HepG2 (cell line): ENCODE data around the gene SENP6. TPM values are rescaled to one million over a fixed set of nuclear protein-coding genes. Genes with fewer than 3 reads are reported as not detected.

Source experiments
- ESRRA ChIP-seq: sonication (generic); formaldehyde crosslinking; IDR thresholded peaks from 2 replicates; pipeline ENCODE4 v1.5.1; 2020; ENCODE audit warnings: mild to moderate bottlenecking, low read depth, missing genetic modification reagents
- FIP1L1 ChIP-seq: fragments of 200-400 bp; formaldehyde crosslinking; IDR thresholded peaks from 2 replicates; pipeline ENCODE4 v1.6.1; 2018; ENCODE audit warnings: low read depth, mild to moderate bottlenecking, low read length, moderate library complexity, borderline replicate concordance; ENCODE audit not compliant: insufficient read depth
- KLF11 ChIP-seq: IDR thresholded peaks from 2 replicates; pipeline ENCODE4 v1.6.1; 2016; ENCODE audit warnings: missing compliant biosample characterization
- NFE2L1 ChIP-seq: sonication (generic); formaldehyde crosslinking; IDR thresholded peaks from 2 replicates; pipeline ENCODE4 v1.4.0; 2020; ENCODE audit warnings: missing genetic modification reagents, mild to moderate bottlenecking, borderline replicate concordance
- REXO4 ChIP-seq: sonication (generic); formaldehyde crosslinking; IDR thresholded peaks from 2 replicates; pipeline ENCODE4 v1.8.0; 2022; ENCODE audit warnings: missing genetic modification reagents, mild to moderate bottlenecking, borderline replicate concordance
- RXRA ChIP-seq: sonication (generic); formaldehyde crosslinking; IDR thresholded peaks from 2 replicates; pipeline ENCODE4 v1.5.1; 2020; ENCODE audit warnings: missing genetic modification reagents
- SPEN ChIP-seq: sonication (generic); formaldehyde crosslinking; IDR thresholded peaks from 2 replicates; pipeline ENCODE4 v1.5.1; 2020; ENCODE audit warnings: low read depth, mild to moderate bottlenecking, missing genetic modification reagents
- YY1 ChIP-seq: IDR thresholded peaks from 2 replicates; pipeline ENCODE4 v1.6.1; 2011; ENCODE audit warnings: low read length, low read depth, moderate library complexity, mild to moderate bottlenecking; ENCODE audit not compliant: insufficient read depth, insufficient replicate concordance
- ZFY ChIP-seq: sonication (generic); formaldehyde crosslinking; IDR thresholded peaks from 2 replicates; pipeline ENCODE4 v1.4.0; 2020; ENCODE audit warnings: missing genetic modification reagents
- ZNF557 ChIP-seq: sonication (generic); formaldehyde crosslinking; IDR thresholded peaks from 2 replicates; pipeline ENCODE4 v1.4.0; 2020; ENCODE audit warnings: missing genetic modification reagents
- ZNF761 ChIP-seq: sonication (generic); formaldehyde crosslinking; conservative IDR thresholded peaks from 2 replicates; pipeline ENCODE4 v1.4.0; 2020; ENCODE audit warnings: mild to moderate bottlenecking, missing genetic modification reagents
- polyA plus RNA-seq, 8 experiments: library from polyadenylated mRNA; depleted of rRNA in 3 of 8; stranded (reverse) in 7 of 8; unstranded in 1 of 8; fragments of >200 nt; fragmentation: Illumina TruSeq in 4 of 8; extraction: Trizol in 4 of 8; gene quantifications; 2 replicates each; pipeline versions ENCODE4 v1.2.1 to v1.2.3, GENCODE V29; 2011 to 2016; ENCODE audit warnings: low read depth in 4 of 8, missing spikeins in 1 of 8, mixed read lengths in 1 of 8; ENCODE audit not compliant: insufficient read depth in 1 of 8
- total RNA-seq, 5 experiments: library from RNA; depleted of rRNA; stranded (reverse); fragments of >200 nt; fragmentation: Illumina TruSeq; extraction: Trizol; gene quantifications; 2 replicates each; pipeline ENCODE4 v1.2.3, GENCODE V29; 2016; ENCODE audit warnings: low read depth in 1 of 5
- TF ChIP-seq, protein P1 (sequence below): sonication (generic); formaldehyde crosslinking; IDR thresholded peaks from 2 replicates; pipeline ENCODE4 v1.9.0; 2021; ENCODE audit warnings: missing genetic modification reagents, borderline replicate concordance
- TF ChIP-seq, protein P2 (sequence below): sonication (generic); formaldehyde crosslinking; IDR thresholded peaks from 2 replicates; pipeline ENCODE4 v1.5.1; 2020; ENCODE audit warnings: mild to moderate bottlenecking, moderate library complexity, missing genetic modification reagents
- TF ChIP-seq, protein P3 (sequence below): sonication (generic); formaldehyde crosslinking; IDR thresholded peaks from 2 replicates; pipeline ENCODE4 v1.5.0; 2020; ENCODE audit warnings: mild to moderate bottlenecking, missing genetic modification reagents, borderline replicate concordance
- TF ChIP-seq, protein P4 (sequence below): IDR thresholded peaks from 2 replicates; pipeline ENCODE4 v1.4.0; 2020; ENCODE audit warnings: mild to moderate bottlenecking, missing genetic modification reagents

Gene SENP6
- total and polyA plus RNA-seq, 2 of the 13 experiments (the other 11 are each of a cell fraction or from before 2014, with no cell fraction given), result 21.9 to 50.1 TPM

DNA sequence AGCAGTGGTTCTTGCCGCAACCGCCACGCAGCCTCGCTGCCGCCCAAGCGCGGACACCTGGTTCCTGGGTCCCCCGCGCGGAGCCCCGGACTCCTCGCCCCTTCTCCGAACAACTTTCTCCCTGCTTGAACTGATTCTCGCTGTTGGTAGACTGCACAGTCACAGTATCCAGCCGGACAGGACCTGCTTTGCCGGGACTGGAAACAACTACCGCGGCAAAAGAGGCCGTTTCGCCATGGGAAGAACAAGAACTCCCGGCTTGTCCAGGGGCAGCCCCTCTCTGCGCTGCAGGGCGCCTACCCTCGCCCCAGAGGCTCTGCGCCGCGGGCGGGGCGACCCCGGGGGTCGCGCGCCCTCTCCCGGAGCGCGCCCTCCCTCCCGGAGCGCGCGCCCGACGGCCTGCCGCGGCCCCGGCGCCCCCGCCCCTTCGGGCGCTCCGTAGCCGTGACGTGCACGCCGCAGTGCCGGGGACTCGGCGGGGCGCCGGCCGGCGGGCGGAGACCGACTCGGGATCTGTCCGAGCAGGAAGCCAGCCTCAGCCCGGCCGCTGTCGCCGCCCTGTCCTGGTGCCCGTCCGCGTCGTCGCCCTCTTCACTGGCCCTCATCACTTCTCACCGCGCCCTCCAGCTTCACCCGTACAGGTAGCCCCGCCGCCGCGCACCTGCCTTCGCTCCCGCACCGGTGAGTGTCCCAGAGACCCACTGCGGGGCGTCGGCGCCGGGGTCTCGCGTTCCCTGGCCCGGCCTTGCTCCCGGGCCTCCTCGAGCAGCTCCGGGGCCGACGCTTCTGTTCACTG is 147.3 kb downstream of the SENP6 start, which contains the start of gene MYO6 (continued):
- TF ChIP-seq, protein P1, sequence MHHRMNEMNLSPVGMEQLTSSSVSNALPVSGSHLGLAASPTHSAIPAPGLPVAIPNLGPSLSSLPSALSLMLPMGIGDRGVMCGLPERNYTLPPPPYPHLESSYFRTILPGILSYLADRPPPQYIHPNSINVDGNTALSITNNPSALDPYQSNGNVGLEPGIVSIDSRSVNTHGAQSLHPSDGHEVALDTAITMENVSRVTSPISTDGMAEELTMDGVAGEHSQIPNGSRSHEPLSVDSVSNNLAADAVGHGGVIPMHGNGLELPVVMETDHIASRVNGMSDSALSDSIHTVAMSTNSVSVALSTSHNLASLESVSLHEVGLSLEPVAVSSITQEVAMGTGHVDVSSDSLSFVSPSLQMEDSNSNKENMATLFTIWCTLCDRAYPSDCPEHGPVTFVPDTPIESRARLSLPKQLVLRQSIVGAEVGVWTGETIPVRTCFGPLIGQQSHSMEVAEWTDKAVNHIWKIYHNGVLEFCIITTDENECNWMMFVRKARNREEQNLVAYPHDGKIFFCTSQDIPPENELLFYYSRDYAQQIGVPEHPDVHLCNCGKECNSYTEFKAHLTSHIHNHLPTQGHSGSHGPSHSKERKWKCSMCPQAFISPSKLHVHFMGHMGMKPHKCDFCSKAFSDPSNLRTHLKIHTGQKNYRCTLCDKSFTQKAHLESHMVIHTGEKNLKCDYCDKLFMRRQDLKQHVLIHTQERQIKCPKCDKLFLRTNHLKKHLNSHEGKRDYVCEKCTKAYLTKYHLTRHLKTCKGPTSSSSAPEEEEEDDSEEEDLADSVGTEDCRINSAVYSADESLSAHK (CRISPR knock-in tag), result no peak
- TF ChIP-seq YY1 (peak; percentile 31), ESRRA (CRISPR knock-in tag) (0 out of 2 replicates have a peak, but pooled peaks have one; percentile 19), ZNF557 (no peak), REXO4 (CRISPR knock-in tag) (0 out of 2 replicates have a peak, but pooled peaks have one; percentile 33), SPEN (CRISPR knock-in tag) (peak; percentile 57), NFE2L1 (0 out of 2 replicates have a peak, but pooled peaks have one; percentile 52), FIP1L1 (no peak), KLF11 (no peak), RXRA (CRISPR knock-in tag) (no peak), ZFY (CRISPR knock-in tag) (peak; percentile 84), ZNF761 (CRISPR knock-in tag) (0 out of 2 replicates have a peak, but pooled peaks have one; percentile 58)
- TF ChIP-seq, protein P2, sequence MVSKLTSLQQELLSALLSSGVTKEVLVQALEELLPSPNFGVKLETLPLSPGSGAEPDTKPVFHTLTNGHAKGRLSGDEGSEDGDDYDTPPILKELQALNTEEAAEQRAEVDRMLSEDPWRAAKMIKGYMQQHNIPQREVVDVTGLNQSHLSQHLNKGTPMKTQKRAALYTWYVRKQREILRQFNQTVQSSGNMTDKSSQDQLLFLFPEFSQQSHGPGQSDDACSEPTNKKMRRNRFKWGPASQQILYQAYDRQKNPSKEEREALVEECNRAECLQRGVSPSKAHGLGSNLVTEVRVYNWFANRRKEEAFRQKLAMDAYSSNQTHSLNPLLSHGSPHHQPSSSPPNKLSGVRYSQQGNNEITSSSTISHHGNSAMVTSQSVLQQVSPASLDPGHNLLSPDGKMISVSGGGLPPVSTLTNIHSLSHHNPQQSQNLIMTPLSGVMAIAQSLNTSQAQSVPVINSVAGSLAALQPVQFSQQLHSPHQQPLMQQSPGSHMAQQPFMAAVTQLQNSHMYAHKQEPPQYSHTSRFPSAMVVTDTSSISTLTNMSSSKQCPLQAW, result peak; percentile 14; the same call in 1 of the 2 replicates
- TF ChIP-seq, protein P3, sequence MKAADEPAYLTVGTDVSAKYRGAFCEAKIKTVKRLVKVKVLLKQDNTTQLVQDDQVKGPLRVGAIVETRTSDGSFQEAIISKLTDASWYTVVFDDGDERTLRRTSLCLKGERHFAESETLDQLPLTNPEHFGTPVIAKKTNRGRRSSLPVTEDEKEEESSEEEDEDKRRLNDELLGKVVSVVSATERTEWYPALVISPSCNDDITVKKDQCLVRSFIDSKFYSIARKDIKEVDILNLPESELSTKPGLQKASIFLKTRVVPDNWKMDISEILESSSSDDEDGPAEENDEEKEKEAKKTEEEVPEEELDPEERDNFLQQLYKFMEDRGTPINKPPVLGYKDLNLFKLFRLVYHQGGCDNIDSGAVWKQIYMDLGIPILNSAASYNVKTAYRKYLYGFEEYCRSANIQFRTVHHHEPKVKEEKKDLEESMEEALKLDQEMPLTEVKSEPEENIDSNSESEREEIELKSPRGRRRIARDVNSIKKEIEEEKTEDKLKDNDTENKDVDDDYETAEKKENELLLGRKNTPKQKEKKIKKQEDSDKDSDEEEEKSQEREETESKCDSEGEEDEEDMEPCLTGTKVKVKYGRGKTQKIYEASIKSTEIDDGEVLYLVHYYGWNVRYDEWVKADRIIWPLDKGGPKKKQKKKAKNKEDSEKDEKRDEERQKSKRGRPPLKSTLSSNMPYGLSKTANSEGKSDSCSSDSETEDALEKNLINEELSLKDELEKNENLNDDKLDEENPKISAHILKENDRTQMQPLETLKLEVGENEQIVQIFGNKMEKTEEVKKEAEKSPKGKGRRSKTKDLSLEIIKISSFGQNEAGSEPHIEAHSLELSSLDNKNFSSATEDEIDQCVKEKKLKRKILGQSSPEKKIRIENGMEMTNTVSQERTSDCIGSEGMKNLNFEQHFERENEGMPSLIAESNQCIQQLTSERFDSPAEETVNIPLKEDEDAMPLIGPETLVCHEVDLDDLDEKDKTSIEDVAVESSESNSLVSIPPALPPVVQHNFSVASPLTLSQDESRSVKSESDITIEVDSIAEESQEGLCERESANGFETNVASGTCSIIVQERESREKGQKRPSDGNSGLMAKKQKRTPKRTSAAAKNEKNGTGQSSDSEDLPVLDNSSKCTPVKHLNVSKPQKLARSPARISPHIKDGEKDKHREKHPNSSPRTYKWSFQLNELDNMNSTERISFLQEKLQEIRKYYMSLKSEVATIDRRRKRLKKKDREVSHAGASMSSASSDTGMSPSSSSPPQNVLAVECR (CRISPR knock-in tag), result peak; percentile 75; the same call in 1 of the 2 replicates
- TF ChIP-seq, protein P4, sequence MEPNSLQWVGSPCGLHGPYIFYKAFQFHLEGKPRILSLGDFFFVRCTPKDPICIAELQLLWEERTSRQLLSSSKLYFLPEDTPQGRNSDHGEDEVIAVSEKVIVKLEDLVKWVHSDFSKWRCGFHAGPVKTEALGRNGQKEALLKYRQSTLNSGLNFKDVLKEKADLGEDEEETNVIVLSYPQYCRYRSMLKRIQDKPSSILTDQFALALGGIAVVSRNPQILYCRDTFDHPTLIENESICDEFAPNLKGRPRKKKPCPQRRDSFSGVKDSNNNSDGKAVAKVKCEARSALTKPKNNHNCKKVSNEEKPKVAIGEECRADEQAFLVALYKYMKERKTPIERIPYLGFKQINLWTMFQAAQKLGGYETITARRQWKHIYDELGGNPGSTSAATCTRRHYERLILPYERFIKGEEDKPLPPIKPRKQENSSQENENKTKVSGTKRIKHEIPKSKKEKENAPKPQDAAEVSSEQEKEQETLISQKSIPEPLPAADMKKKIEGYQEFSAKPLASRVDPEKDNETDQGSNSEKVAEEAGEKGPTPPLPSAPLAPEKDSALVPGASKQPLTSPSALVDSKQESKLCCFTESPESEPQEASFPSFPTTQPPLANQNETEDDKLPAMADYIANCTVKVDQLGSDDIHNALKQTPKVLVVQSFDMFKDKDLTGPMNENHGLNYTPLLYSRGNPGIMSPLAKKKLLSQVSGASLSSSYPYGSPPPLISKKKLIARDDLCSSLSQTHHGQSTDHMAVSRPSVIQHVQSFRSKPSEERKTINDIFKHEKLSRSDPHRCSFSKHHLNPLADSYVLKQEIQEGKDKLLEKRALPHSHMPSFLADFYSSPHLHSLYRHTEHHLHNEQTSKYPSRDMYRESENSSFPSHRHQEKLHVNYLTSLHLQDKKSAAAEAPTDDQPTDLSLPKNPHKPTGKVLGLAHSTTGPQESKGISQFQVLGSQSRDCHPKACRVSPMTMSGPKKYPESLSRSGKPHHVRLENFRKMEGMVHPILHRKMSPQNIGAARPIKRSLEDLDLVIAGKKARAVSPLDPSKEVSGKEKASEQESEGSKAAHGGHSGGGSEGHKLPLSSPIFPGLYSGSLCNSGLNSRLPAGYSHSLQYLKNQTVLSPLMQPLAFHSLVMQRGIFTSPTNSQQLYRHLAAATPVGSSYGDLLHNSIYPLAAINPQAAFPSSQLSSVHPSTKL, result peak; percentile 9; the same call in 1 of the 2 replicates
